HG02938 (cell line): ENCODE data around the gene FAIM2.
A peak's percentile ranks its signal among the peaks of the same experiment; 100 is the strongest.
"Not testable (repeated sequence)": the region's sequence is repeated elsewhere in the genome, so short reads cannot be mapped to it uniquely, and the experiment has no call there.

Source experiments
- ATAC-seq: cut with Tn5 transposase; IDR thresholded peaks from one replicate; pipeline ENCODE4 v1.9.1; 2021; ENCODE audit warnings: mild to moderate bottlenecking, moderate library complexity; ENCODE audit not compliant: unreplicated experiment

FAIM2 gene

GRCh38 chr12:49867570-49868341, 35.9 kb downstream of the FAIM2 start:
- no peak for ATAC-seq

DNA sequence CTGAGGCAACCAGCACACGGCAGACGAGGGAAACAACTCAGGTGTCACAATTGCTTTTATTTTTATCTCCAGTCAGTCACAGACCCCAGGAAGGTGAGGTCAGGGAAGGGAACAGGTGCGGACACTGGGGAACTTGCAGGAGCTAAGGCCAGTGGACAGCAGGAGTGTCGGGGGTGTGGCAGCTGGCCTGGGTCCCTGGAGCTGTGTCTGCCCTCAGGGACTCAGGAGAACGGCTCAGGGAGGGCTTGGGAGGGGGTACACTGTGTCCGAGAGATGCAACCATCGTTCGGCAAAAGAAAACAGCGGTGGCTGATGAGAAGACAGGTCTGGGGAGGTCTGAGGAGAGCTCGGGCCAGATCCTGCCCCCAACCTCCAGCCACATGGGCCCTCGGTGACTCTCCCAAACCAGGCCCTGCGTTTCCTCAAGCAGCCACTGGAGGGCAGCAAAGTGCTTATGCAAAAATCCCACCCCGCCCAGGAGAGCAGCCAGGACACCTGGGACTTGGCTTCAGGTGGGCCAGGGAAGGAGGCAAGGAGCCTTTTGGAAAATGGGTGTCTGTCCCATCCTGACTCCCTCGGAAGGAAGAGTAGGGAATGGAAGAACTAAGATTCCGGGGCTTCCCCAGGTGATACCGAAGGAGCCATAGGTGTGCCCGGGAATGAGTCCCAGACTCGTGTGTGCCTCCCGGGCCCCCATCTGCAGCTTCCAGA, 36.7 kb downstream of the FAIM2 start:
- no peak for ATAC-seq

DNA sequence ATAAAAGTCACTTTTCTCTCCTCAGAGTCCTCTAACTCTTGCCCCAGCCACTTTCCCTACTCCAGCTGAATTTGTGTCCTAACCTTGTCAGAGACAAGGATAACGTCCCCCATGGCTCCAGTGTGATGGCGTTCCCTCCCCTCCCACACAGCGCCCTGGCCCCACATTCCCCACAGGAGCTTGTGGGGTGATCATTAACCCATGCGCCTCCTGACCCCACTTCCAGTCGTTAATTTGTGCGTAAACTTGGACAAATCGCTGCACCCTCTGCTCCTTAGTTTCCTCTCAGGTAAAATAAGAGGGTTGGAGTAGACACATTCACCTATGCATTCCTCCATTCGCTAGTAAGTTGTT, 37.9 kb downstream of the FAIM2 start:
- ATAC-seq, result no peak

GRCh38 chr12:49865109-49865781, 38.5 kb downstream of the FAIM2 start:
- ATAC-seq, result no peak

DNA sequence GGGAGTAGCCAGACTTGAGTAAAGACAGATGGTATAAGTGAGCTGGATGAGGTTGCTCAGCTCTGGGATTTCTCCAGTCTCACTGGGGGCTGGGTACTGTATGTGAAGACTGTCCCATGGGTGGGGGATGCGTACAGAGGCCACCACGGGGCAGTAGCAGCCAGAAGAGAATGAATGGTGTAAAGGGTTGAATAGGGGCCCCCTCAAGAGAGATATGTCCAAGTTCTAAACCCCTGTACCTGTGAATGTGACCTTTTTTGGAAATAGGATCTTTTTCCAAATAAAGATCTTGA, 39.0 kb downstream of the FAIM2 start:
- no peak for ATAC-seq

DNA sequence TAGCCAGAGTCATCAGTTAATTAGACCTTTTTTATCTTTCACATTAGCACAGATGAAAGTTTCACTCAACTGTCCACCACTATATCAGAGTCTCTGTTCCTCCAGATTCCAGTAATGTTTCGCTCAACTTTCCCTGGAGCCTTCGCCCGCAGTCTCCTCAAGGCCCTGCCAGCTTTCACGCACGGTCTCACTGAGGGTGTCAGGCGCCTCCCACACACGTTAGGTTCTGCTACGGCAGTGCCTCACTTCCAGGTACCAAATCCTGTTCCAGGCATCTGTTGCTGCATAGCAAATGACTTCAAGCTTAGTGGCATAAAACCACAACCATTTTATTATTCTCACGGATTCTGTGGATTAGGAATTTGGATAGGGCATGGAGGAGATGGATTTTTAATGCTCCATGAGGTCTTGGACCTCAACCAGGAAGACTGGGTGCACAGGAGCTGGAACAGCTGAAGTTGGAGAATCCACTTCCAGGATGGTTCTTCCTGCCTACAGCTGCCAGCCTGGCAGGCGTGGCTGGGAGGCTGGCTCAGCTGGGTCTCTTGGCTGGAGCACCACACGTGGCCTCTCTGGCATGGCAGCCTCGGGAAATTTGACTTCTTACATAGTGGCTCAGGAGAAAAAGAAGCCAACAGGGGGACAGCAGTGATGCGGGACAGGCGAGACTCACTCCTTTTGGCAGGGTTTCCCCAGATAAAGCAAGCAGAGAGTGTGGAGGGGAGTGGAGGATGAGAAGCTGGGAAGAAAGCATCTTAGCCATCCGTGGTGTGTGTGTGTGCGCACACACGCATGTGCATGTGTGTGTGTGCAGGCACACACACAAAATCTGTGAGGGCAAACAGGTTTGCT, 39.5 kb downstream of the FAIM2 start:
- ATAC-seq, result no peak

- not testable (repeated sequence) for ATAC-seq
These were observed 42.8 kb downstream of the FAIM2 start for GRCh38 chr12:49860921-49861320.

DNA sequence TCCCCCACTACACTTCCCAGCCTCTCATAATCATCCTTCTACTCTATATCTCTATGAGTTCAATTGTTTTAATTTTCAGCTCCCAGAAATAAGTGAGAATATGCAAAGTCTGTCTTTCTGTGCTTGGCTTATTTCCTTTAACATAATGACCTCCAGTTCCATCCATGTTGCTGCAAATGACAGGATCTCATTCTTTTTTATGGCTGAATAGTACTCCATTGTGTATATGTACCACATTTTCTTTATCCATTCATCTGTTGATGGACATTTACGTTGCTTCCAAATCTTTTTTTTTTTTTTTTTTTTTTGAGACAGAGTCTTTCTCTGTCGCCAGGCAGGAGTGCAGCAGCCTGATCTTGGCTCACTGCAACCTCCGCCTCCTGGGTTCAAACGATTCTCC, 47.8 kb downstream of the FAIM2 start:
- not testable (repeated sequence) for ATAC-seq

DNA sequence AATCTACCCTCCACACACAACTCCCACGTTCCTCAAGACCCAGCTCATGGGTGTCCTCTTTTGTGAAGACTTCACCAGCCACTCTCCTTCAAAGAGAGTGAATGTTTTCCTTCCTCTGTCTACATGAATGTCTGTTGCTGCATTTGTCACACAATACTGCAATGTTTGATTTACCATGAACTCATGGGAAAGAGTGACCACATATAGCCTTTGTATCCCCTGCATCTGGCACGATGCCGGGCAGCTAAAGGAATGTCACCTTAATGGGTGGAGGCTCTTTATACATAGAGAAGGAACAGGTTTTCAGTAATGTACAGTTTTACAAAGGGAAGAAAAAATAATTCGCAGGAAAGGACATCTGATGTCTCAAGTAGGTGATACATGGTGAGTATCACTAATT, 48.7 kb downstream of the FAIM2 start:
- ATAC-seq, result no peak

- no peak for ATAC-seq
These were observed 50.0 kb downstream of the FAIM2 start for GRCh38 chr12:49853671-49854070.

- no peak for ATAC-seq
These were observed 56.5 kb downstream of the FAIM2 start for GRCh38 chr12:49847161-49847560.

DNA sequence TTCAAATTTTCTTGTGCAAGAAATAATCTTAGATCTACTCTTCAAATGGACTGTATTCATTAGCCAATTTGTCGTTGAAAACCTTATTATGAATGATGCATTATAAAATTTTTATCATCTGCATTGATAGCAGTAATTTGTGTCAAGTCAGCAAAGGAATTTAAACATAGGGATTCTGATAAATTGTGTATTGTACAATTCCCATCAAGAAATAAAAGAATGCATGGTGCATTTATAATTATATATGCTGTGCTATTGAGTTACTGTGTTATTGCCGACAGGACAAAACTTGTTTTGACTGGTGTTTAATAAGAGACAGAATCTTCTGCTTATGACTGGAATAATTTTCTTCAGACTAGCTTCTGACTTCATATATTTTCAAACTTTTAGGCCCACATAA, 57.7 kb downstream of the FAIM2 start:
- ATAC-seq, result no peak

GRCh38 chr12:49843876-49844437, 59.7 kb downstream of the FAIM2 start:
- ATAC-seq, result no peak

DNA sequence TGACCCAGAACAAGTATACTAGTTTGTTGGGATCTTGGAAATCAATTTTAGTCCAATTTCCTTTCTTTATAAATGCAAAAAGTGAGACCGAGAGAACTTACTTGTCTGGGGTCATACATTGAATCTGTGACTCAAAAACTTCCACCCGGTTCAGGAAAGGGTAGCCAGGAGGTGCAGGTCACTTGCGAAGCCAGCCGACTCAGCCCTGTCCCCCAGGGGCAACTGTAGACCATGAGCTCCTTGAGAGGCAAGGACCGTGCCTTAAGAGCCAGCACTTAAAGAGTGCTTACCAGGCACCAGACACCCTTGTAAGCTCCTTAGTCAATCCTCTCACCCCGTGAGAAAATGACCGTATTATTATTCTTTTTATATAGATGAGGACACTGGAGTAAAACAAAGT, 60.3 kb downstream of the FAIM2 start:
- no peak for ATAC-seq

GRCh38 chr12:49842519-49843352, 61.0 kb downstream of the FAIM2 start, which contains the start of gene BCDIN3D:
BCDIN3D (minus strand) TSS chr12:49843106; CDS start chr12:49843087, 19 bp downstream.
- ATAC-seq, result peak; percentile 85

GRCh38 chr12:49838973-49839633, 64.6 kb downstream of the FAIM2 start:
- ATAC-seq, result no peak

DNA sequence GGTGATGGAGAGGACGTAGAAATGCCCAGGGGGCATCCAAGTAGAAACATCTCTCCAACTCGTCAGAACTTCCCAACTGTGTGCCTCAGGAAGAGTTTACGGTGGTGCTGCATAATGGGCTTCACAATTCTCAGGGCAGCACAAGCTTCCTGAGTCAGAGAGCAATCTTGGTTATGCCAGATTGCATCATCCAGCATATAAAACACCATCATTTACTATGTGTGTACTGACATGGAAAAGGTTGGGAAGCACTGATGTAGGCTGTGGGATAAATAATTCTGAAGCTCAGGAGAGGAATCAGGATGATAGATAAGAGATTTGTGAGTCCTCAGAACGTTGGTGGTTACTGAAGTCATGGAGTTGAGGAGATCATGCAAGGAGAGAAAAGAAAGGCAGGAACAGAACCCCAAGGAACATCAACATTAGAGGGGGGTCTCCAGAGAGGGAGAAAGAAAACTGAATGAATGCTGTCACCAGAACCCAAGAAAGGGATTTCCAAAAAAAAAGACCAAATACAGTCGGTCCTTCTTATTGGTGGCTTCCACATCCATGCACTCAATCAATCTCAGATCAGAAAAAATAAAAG, 70.8 kb downstream of the FAIM2 start:
- ATAC-seq, result no peak

GRCh38 chr12:49831717-49832116, 72.0 kb downstream of the FAIM2 start:
- no peak for ATAC-seq
